Testis (tissue), 2 donors: ENCODE measurements around the gene BMP6.

Experiments used
- POLR2A ChIP-seq: fragments of 450-650 bp; IDR thresholded peaks from one replicate; pipeline ENCODE4 v1.6.1; 2017; ENCODE audit warnings: antibody characterized with exemption, mild to moderate bottlenecking, moderate library complexity
- TF ChIP-seq, protein P1 (sequence below), 3 experiments: fragments of 450-650 bp in 2 of 3; fragments of 200-600 bp in 1 of 3; sonication (generic) in 1 of 3; IDR thresholded peaks; one replicate each; pipeline ENCODE4 v1.5.1; 2016 to 2019; ENCODE audit warnings: antibody characterized with exemption in 3 of 3, mild to moderate bottlenecking in 2 of 3, moderate library complexity in 1 of 3

DNA sequence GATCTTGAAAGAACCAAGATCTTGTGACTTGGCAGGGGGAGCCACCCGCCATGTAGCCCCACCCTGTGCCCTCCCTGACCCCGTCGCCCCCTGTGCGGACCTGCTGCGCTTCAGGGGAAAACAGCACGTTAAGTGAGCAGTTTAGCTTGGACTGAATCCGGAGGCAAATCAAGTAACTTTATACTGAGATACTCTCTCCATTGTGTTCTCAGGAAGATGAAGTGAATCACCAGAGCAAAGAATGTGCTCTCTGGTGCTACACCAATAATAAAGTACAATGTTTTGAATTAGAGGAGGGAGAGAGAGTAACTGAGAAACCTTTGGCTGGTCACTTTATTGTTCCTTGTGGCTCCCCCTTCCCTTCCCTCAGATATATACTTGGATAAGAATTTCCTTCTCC is 101.2 kb downstream of the BMP6 start:
- TF ChIP-seq, protein P1, sequence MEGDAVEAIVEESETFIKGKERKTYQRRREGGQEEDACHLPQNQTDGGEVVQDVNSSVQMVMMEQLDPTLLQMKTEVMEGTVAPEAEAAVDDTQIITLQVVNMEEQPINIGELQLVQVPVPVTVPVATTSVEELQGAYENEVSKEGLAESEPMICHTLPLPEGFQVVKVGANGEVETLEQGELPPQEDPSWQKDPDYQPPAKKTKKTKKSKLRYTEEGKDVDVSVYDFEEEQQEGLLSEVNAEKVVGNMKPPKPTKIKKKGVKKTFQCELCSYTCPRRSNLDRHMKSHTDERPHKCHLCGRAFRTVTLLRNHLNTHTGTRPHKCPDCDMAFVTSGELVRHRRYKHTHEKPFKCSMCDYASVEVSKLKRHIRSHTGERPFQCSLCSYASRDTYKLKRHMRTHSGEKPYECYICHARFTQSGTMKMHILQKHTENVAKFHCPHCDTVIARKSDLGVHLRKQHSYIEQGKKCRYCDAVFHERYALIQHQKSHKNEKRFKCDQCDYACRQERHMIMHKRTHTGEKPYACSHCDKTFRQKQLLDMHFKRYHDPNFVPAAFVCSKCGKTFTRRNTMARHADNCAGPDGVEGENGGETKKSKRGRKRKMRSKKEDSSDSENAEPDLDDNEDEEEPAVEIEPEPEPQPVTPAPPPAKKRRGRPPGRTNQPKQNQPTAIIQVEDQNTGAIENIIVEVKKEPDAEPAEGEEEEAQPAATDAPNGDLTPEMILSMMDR (IDR thresholded peaks at IDR 0.05), result no peak
- TF ChIP-seq POLR2A, result no peak
